ENCODE results near the gene RBFOX1. TPM values are rescaled to one million over a fixed set of nuclear protein-coding genes. Genes with fewer than 3 reads are reported as not detected.

RBFOX1 gene
- total and polyA plus RNA-seq, 10 of the 15 experiments (the other 5 are each of a cell fraction or from before 2014, with no cell fraction given), result 0.87 TPM; not detected in 9

DNA sequence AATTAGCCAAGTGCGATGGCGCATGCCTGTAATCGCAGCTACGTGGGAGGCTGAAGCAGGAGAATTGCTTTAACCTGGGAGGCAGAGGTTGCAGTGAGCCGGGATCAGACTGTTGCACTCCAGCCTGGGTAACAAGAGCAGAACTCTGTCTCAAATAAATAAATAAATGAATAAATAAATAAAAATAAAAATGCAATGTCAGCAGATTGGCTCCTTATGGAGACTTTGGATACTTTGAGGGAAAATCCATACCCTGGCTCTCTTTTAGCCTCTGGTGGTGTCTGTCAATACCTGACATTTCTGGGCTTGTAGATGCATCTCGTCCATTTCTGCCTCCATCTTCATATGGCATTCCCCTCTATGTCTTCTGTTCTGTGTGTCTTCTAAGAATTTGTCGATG lies 66.7 kb downstream of the RBFOX1 start:
- H3K9ac ChIP-seq (ENCODE audit: control insufficient read depth, insufficient read depth, low read length), result no peak overlapping the region
- DNase-seq (ENCODE audit: low read depth, low spot score), result no peak
- H2AFZ ChIP-seq (ENCODE audit: control insufficient read depth, low read depth, low read length), result no peak overlapping the region
- CTCF ChIA-PET, result no interaction called here
- no peak overlapping the region for H3K4me3 ChIP-seq
- SMC1A ChIA-PET (ENCODE audit: uncharacterized antibody, unreplicated experiment), result no interaction called here
- FAIRE-seq, result no peak
- no TSS peak for BruUV-seq (replicated peaks)
- no peak for ATAC-seq
- in situ Hi-C loops (cut with MboI), result no loop called here
- TF ChIP-seq NR2C2 (IDR thresholded peaks at IDR 0.05; ENCODE audit: borderline replicate concordance, control insufficient read depth, insufficient read length, low read depth), result no peak
- no peak for TF ChIP-seq BRCA1 (IDR thresholded peaks at IDR 0.05; ENCODE audit: low read depth, low read length)
- TF ChIP-seq, protein P1, sequence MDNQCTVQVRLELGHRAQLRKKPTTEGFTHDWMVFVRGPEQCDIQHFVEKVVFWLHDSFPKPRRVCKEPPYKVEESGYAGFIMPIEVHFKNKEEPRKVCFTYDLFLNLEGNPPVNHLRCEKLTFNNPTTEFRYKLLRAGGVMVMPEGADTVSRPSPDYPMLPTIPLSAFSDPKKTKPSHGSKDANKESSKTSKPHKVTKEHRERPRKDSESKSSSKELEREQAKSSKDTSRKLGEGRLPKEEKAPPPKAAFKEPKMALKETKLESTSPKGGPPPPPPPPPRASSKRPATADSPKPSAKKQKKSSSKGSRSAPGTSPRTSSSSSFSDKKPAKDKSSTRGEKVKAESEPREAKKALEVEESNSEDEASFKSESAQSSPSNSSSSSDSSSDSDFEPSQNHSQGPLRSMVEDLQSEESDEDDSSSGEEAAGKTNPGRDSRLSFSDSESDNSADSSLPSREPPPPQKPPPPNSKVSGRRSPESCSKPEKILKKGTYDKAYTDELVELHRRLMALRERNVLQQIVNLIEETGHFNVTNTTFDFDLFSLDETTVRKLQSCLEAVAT (IDR thresholded peaks at IDR 0.05), result no peak
- no peak for TF ChIP-seq BACH1 (IDR thresholded peaks at IDR 0.05; ENCODE audit: borderline replicate concordance)
- TF ChIP-seq ZNF217 (IDR thresholded peaks at IDR 0.05), result no peak
- TF ChIP-seq, protein P2, sequence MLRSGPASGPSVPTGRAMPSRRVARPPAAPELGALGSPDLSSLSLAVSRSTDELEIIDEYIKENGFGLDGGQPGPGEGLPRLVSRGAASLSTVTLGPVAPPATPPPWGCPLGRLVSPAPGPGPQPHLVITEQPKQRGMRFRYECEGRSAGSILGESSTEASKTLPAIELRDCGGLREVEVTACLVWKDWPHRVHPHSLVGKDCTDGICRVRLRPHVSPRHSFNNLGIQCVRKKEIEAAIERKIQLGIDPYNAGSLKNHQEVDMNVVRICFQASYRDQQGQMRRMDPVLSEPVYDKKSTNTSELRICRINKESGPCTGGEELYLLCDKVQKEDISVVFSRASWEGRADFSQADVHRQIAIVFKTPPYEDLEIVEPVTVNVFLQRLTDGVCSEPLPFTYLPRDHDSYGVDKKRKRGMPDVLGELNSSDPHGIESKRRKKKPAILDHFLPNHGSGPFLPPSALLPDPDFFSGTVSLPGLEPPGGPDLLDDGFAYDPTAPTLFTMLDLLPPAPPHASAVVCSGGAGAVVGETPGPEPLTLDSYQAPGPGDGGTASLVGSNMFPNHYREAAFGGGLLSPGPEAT (IDR thresholded peaks at IDR 0.05; ENCODE audit: low read depth), result no peak
- no peak for TF ChIP-seq NFYB (IDR thresholded peaks at IDR 0.05; ENCODE audit: insufficient read depth, low read depth, low read length)
- no peak for TF ChIP-seq DPF2 (IDR thresholded peaks at IDR 0.05)
- TF ChIP-seq ASH2L (IDR thresholded peaks at IDR 0.05; ENCODE audit: borderline replicate concordance, low read depth), result no peak
- no peak for TF ChIP-seq RB1 (IDR thresholded peaks at IDR 0.05; ENCODE audit: borderline replicate concordance)
- TF ChIP-seq ATF3 (IDR thresholded peaks at IDR 0.05; ENCODE audit: borderline replicate concordance, extremely low read depth, low read depth, low read length), result no peak
- TF ChIP-seq POLR2AphosphoS5 (IDR thresholded peaks at IDR 0.05; ENCODE audit: low read length), result no peak
- TF ChIP-seq STAT3 (IDR thresholded peaks at IDR 0.05; ENCODE audit: low read depth, low read length), result no peak
- no peak for TF ChIP-seq SUZ12 (IDR thresholded peaks at IDR 0.05; ENCODE audit: unreplicated experiment)
- no peak for TF ChIP-seq CUX1 (IDR thresholded peaks at IDR 0.05; ENCODE audit: insufficient replicate concordance, low read depth, low read length)
- H4K20me1 ChIP-seq (ENCODE audit: control insufficient read depth, insufficient read depth), result no peaks in the 10 kb centered on the region
- H3K4me2 ChIP-seq (ENCODE audit: control insufficient read depth, insufficient read depth), result no peak overlapping the region
- WGBS (ENCODE audit: insufficient coverage, insufficient replicate concordance, low lambda C conversion rate, missing lambda C conversion rate), result 57% methylated on average over 7 of the region's 7 CpGs
- H3K27me3 ChIP-seq (replicated peaks in 1 of 2; ENCODE audit: control insufficient read depth in 2 of 2, insufficient read depth in 2 of 2, low read length in 1 of 2), result no peaks in the 10 kb centered on the region
- no peaks in the 10 kb centered on the region for H3K9me3 ChIP-seq (replicated peaks; ENCODE audit: control insufficient read depth, insufficient read depth, low read length)
- RAD21 ChIA-PET (ENCODE audit: unreplicated experiment), result no interaction called here
- intact Hi-C loops (cut with micrococcal nuclease; ENCODE audit: unreplicated experiment), result no loop called here
- no peak overlapping the region for H3K27ac ChIP-seq (ENCODE audit: control insufficient read depth, insufficient read depth)
- H3K4me1 ChIP-seq (ENCODE audit: control insufficient read depth, insufficient read depth, low read length), result no peaks in the 10 kb centered on the region
- H3K36me3 ChIP-seq (ENCODE audit: control insufficient read depth in 2 of 2, insufficient read depth in 2 of 2, low read length in 1 of 2), result no peaks in the 10 kb centered on the region
- no peaks in the 10 kb centered on the region for H3K79me2 ChIP-seq (ENCODE audit: control insufficient read depth, insufficient read depth, low read length)
- POLR2A ChIA-PET, result interaction anchor here (0.6 kb wide), 1 partner anchor 12 kb away, joined by 5 read pairs; no protein-coding TSS in a partner anchor

Data from GM12878 (cell line).